T-helper 1 cell (primary cell): ENCODE results near the gene GLP1R.
A peak's percentile ranks its signal among the peaks of the same experiment; 100 is the strongest.
"Not testable (repeated sequence)": the region's sequence is repeated elsewhere in the genome, so short reads cannot be mapped to it uniquely, and the experiment has no call there.

Source experiments
- DNase-seq, 5 donors: peaks; one replicate each; pipeline ENCODE4 v3.0.0-alpha.2; 2012 to 2020

The GLP1R gene

GRCh38 chr6:39134761-39135160, 86.2 kb downstream of the GLP1R start:
- not testable (repeated sequence) for DNase-seq

- not testable (repeated sequence) for DNase-seq
Observed at GRCh38 chr6:39136207-39136606, 87.6 kb downstream of the GLP1R start.

- DNase-seq = peak in 2 of 5 donors; percentile 11 to 28
Observed at GRCh38 chr6:39137245-39137644, 88.7 kb downstream of the GLP1R start.
